Testis (tissue), 3 donors: ENCODE measurements around the gene CCDC194. TPM values are rescaled to one million over a fixed set of nuclear protein-coding genes. Genes with fewer than 3 reads are reported as not detected.

Experiments
- DNase-seq: peaks from one replicate; pipeline ENCODE4 v3.0.0-alpha.2; 2019
- H3K27ac ChIP-seq, 2 donors: fragments of 200-600 bp; sonication (generic); one replicate each; pipeline ENCODE4 v1.5.1; 2019
- H3K27me3 ChIP-seq: fragments of 200-600 bp; sonication (generic); one replicate; pipeline ENCODE4 v1.5.1; 2019
- H3K36me3 ChIP-seq: fragments of 200-600 bp; sonication (generic); one replicate; pipeline ENCODE4 v1.5.1; 2017; ENCODE audit warnings: low read depth; ENCODE audit errors: missing control alignments
- H3K4me1 ChIP-seq: fragments of 200-600 bp; sonication (generic); one replicate; pipeline ENCODE4 v1.5.1; 2019
- H3K4me3 ChIP-seq, 2 donors: fragments of 200-600 bp; sonication (generic); one replicate each; pipeline ENCODE4 v1.5.1; 2017 to 2019
- H3K9me3 ChIP-seq: fragments of 200-600 bp; sonication (generic); one replicate; pipeline ENCODE4 v1.5.1; 2017
- POLR2A ChIP-seq: fragments of 450-650 bp; IDR thresholded peaks from one replicate; pipeline ENCODE4 v1.6.1; 2017; ENCODE audit warnings: antibody characterized with exemption, mild to moderate bottlenecking, moderate library complexity
- WGBS, 2 donors: methylation state at CpG; one replicate each; pipeline ENCODE4 v1.1.5; 2018; 5-methylcytosine and 5-hydroxymethylcytosine counted together
- intact Hi-C: fragments of 100-400 bp; cut with DNase I; formaldehyde crosslinking; loops from one replicate; pipeline ENCODE4 v1.15.1; 2023; ENCODE audit warnings: low total_unique reads
- polyA plus RNA-seq: library from polyadenylated mRNA; stranded (reverse); fragments of 350-450 nt; fragmentation: Illumina TruSeq; extraction: RNeasy Lipid Tissue Mini Kit (QIAGEN cat#74804); gene quantifications from one replicate; pipeline ENCODE4 v1.2.3, GENCODE V29; 2014; ENCODE audit warnings: low read depth, low replicate concordance; ENCODE audit not compliant: insufficient read depth
- total RNA-seq, 2 donors: library from RNA; depleted of rRNA; stranded (reverse); fragments of >200 nt; gene quantifications; one replicate each; pipeline ENCODE4 v1.2.3, GENCODE V29; 2016
- TF ChIP-seq, protein P1 (sequence below), 3 experiments: fragments of 450-650 bp in 2 of 3; fragments of 200-600 bp in 1 of 3; sonication (generic) in 1 of 3; IDR thresholded peaks; one replicate each; pipeline ENCODE4 v1.5.1; 2016 to 2019; ENCODE audit warnings: antibody characterized with exemption in 3 of 3, mild to moderate bottlenecking in 2 of 3, moderate library complexity in 1 of 3

Gene CCDC194
- total and polyA plus RNA-seq, 3 donors from 2014 or later, result 0.45 to 1.3 TPM; not detected in 1

DNA sequence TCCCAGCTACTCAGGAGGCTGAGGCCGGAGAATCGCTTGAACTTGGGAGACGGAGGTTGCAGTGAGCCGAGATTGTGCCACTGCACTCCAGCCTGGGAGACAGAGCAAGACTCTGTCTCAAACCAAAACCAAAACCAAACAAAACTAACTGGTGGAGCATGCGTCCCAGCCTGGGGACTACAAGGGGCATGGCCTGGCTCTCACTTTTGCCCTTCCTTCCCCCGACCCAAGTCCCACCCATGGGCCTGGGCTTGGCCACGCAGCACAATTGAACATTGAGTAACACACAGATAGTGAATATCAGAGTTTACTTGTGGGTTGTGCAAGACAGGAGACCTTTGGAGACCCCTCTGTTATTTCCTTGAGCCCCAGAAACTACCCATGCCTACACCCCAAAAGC, 41.2 kb upstream of the CCDC194 start:
- intact Hi-C loops, result no loop called here
- Histone ChIP-seq H3K4me3 (no peak overlapping the region), H3K36me3 (no peaks in the 10 kb centered on the region), H3K4me1 (no peaks in the 10 kb centered on the region), H3K9me3 (no peaks in the 10 kb centered on the region), H3K27me3 (no peaks in the 10 kb centered on the region), H3K27ac (no peak overlapping the region)
- no peak for TF ChIP-seq POLR2A
- TF ChIP-seq, protein P1, sequence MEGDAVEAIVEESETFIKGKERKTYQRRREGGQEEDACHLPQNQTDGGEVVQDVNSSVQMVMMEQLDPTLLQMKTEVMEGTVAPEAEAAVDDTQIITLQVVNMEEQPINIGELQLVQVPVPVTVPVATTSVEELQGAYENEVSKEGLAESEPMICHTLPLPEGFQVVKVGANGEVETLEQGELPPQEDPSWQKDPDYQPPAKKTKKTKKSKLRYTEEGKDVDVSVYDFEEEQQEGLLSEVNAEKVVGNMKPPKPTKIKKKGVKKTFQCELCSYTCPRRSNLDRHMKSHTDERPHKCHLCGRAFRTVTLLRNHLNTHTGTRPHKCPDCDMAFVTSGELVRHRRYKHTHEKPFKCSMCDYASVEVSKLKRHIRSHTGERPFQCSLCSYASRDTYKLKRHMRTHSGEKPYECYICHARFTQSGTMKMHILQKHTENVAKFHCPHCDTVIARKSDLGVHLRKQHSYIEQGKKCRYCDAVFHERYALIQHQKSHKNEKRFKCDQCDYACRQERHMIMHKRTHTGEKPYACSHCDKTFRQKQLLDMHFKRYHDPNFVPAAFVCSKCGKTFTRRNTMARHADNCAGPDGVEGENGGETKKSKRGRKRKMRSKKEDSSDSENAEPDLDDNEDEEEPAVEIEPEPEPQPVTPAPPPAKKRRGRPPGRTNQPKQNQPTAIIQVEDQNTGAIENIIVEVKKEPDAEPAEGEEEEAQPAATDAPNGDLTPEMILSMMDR (IDR thresholded peaks at IDR 0.05), result no peak
- DNase-seq, result no peak
- WGBS, 2 donors, result 90 to 91% methylated on average over 7 of the region's 7 CpGs

DNA sequence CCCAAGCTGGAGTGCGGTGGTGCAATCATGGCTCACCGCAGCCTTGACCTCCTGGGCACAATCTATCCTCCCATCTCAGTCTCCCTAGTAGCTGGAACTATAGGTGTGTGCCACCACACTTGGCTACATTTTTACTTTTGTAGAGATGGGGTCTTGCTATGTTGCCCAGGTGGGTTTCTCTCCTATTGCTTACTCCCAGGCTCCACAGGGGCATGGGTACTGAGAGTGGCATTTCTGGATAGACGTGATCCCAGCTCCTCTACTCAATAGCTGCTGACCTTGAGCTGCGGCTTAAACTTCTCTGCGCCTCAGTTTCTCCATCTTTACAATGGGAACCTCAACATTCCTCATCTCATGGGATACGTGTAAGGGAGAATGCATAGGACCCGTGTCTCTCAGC, 37.4 kb upstream of the CCDC194 start:
- Histone ChIP-seq H3K27ac (no peak overlapping the region), H3K9me3 (no peaks in the 10 kb centered on the region), H3K4me1 (peaks cover 10% of the 10 kb centered on the region), H3K27me3 (no peaks in the 10 kb centered on the region), H3K4me3 (no peak overlapping the region), H3K36me3 (no peaks in the 10 kb centered on the region)
- 93 to 97% methylated on average over 7 of the region's 7 CpGs for WGBS, 2 donors
- DNase-seq, result no peak
- TF ChIP-seq POLR2A, result no peak
- TF ChIP-seq, protein P1 (IDR thresholded peaks at IDR 0.05), result no peak
- intact Hi-C loops, result no loop called here

DNA sequence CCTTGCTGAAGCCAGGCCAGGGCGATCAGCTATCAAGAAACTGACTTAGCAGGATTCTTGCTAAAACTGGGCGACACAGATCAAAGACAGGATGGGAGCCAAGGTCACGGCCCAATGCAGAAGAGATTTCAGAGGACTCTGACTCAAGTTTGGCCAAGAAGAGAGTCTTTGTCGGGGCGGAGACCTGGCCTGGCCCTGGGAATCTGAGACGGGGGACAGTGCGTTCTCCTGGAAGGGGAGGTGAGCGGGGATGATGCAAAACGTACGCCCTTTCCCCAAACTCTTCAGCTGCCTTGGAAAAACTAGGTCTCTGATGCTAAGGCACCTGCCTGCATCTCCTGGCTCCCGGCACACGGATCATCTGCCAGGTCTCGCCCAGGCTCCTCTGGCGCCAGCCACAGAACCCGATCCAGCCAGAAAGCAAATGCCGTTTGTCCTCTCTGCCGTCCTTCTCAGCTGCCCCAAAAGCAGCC, 35.7 kb upstream of the CCDC194 start:
- intact Hi-C loops, result no loop called here
- H3K4me1 ChIP-seq, result peaks cover 10% of the 10 kb centered on the region
- H3K27me3 ChIP-seq, result no peaks in the 10 kb centered on the region
- H3K27ac ChIP-seq, result peak overlapping the region in 1 of 2 donors; percentile 10
- no peaks in the 10 kb centered on the region for H3K36me3 ChIP-seq
- peak; percentile 45 for DNase-seq
- no peaks in the 10 kb centered on the region for H3K9me3 ChIP-seq
- H3K4me3 ChIP-seq, result no peak overlapping the region
- WGBS, 2 donors, result 40 to 42% methylated on average over 17 of the region's 17 CpGs
- TF ChIP-seq, protein P1 (IDR thresholded peaks at IDR 0.05), result no peak
- TF ChIP-seq POLR2A, result no peak

GRCh38 chr19:17424743-17425365, 30.9 kb upstream of the CCDC194 start:
- no peak overlapping the region for H3K27ac ChIP-seq
- intact Hi-C loops, result no loop called here
- H3K4me1 ChIP-seq, result peaks cover 11% of the 10 kb centered on the region
- no peaks in the 10 kb centered on the region for H3K36me3 ChIP-seq
- DNase-seq, result peak; percentile 70
- H3K27me3 ChIP-seq, result no peaks in the 10 kb centered on the region
- 21 to 32% methylated on average over 15 to 27 of the region's 27 CpGs for WGBS, 2 donors
- H3K4me3 ChIP-seq, result peak overlapping the region in 1 of 2 donors; percentile 2
- TF ChIP-seq, protein P1 (IDR thresholded peaks at IDR 0.05), result peak in 2 of 3 experiments; percentile 29 to 32
- no peak for TF ChIP-seq POLR2A
- H3K9me3 ChIP-seq, result no peaks in the 10 kb centered on the region
